Measurements from ENCODE around the gene FKBP2.

GRCh38 chr11:64262271-64263002 lies 21.5 kb downstream of the FKBP2 start:
- TF ChIP-seq CTCF (IDR thresholded peaks at IDR 0.05; ENCODE audit: insufficient read depth, low read length) (no peak), POLR2AphosphoS5 (IDR thresholded peaks at IDR 0.05; ENCODE audit: low read depth) (no peak), SPI1 (IDR thresholded peaks at IDR 0.05; ENCODE audit: borderline replicate concordance, low read depth) (no peak)
- TF ChIP-seq, protein P1, sequence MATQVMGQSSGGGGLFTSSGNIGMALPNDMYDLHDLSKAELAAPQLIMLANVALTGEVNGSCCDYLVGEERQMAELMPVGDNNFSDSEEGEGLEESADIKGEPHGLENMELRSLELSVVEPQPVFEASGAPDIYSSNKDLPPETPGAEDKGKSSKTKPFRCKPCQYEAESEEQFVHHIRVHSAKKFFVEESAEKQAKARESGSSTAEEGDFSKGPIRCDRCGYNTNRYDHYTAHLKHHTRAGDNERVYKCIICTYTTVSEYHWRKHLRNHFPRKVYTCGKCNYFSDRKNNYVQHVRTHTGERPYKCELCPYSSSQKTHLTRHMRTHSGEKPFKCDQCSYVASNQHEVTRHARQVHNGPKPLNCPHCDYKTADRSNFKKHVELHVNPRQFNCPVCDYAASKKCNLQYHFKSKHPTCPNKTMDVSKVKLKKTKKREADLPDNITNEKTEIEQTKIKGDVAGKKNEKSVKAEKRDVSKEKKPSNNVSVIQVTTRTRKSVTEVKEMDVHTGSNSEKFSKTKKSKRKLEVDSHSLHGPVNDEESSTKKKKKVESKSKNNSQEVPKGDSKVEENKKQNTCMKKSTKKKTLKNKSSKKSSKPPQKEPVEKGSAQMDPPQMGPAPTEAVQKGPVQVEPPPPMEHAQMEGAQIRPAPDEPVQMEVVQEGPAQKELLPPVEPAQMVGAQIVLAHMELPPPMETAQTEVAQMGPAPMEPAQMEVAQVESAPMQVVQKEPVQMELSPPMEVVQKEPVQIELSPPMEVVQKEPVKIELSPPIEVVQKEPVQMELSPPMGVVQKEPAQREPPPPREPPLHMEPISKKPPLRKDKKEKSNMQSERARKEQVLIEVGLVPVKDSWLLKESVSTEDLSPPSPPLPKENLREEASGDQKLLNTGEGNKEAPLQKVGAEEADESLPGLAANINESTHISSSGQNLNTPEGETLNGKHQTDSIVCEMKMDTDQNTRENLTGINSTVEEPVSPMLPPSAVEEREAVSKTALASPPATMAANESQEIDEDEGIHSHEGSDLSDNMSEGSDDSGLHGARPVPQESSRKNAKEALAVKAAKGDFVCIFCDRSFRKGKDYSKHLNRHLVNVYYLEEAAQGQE (IDR thresholded peaks at IDR 0.05; ENCODE audit: insufficient replicate concordance, low read depth) = no peak
